ENCODE results near the gene OR51B2.

DNA sequence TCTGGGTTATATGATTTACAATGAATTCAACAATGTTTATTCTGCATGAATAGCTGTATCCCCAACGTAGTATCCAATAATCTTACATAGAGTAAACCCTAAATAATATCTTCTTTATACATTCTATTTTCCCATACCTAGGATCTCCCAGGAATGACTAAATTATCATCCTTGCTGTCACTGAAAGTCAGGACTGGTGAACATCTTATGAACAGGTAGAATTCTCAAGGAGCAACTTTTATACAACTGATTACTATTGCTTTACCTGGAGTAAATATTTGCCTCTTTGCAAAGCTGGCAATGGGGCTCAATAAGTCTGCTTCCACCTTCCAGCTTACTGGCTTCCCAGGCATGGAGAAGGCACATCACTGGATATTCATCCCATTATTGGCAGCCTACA, 27.1 kb upstream of the OR51B2 start, which contains the start of gene OR51B6:
- no peak for TF ChIP-seq POLR2A (IDR thresholded peaks at IDR 0.05)
- TF ChIP-seq, protein P1, sequence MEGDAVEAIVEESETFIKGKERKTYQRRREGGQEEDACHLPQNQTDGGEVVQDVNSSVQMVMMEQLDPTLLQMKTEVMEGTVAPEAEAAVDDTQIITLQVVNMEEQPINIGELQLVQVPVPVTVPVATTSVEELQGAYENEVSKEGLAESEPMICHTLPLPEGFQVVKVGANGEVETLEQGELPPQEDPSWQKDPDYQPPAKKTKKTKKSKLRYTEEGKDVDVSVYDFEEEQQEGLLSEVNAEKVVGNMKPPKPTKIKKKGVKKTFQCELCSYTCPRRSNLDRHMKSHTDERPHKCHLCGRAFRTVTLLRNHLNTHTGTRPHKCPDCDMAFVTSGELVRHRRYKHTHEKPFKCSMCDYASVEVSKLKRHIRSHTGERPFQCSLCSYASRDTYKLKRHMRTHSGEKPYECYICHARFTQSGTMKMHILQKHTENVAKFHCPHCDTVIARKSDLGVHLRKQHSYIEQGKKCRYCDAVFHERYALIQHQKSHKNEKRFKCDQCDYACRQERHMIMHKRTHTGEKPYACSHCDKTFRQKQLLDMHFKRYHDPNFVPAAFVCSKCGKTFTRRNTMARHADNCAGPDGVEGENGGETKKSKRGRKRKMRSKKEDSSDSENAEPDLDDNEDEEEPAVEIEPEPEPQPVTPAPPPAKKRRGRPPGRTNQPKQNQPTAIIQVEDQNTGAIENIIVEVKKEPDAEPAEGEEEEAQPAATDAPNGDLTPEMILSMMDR (IDR thresholded peaks at IDR 0.05): no peak

All from esophagus squamous epithelium (tissue), 4 donors.